GM13976 (cell line): Measurements from ENCODE around the gene NEGR1.

ENCODE experiments used
- DNase-seq: peaks from one replicate; pipeline ENCODE4 v3.0.0; 2012; ENCODE audit warnings: low spot score
- CTCF ChIP-seq: IDR thresholded peaks from 2 replicates; pipeline ENCODE4 v1.5.1; 2012; ENCODE audit warnings: borderline replicate concordance, mild to moderate bottlenecking; ENCODE audit not compliant: insufficient read depth; ENCODE audit errors: extremely low read depth, missing control alignments, control extremely low read depth
- in situ Hi-C: fragments of 300-500 bp; cut with MboI; formaldehyde crosslinking; loops from one replicate; pipeline ENCODE4 v1.12.0; 2022; ENCODE audit warnings: low sequenced_read_pairs, mixed read lengths, inconsistent platforms; ENCODE audit not compliant: unreplicated experiment

NEGR1 gene

GRCh38 chr1:71657891-71658679 is 624.3 kb downstream of the NEGR1 start:
- no peak for TF ChIP-seq CTCF
- in situ Hi-C loops = no loop called here
- no peak for DNase-seq

- TF ChIP-seq CTCF = no peak
- DNase-seq = no peak
- in situ Hi-C loops = no loop called here
These were observed 625.4 kb downstream of the NEGR1 start for GRCh38 chr1:71656902-71657301.

DNA sequence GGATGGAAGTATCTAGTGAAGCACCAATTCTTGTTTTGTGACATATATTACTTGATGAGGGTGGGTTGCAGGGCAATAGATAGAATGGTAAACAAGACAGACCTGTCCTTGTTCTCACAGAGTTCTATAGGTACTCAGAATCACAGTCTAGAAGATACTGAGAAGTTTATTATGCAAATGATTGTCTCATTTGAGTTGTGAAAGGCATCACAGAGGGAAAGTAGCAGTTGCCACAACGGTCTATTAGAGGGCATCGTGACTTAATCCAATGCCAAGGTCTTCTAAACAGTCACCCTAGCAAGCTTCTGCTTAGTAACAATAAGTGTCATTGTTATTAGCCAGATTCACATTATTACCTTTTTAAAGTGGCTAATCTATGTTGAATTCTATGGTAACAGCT is 626.7 kb downstream of the NEGR1 start:
- no peak for DNase-seq
- no peak for TF ChIP-seq CTCF
- in situ Hi-C loops = no loop called here

GRCh38 chr1:71653952-71654351 is 628.4 kb downstream of the NEGR1 start:
- no peak for DNase-seq
- no peak for TF ChIP-seq CTCF
- in situ Hi-C loops = no loop called here

DNA sequence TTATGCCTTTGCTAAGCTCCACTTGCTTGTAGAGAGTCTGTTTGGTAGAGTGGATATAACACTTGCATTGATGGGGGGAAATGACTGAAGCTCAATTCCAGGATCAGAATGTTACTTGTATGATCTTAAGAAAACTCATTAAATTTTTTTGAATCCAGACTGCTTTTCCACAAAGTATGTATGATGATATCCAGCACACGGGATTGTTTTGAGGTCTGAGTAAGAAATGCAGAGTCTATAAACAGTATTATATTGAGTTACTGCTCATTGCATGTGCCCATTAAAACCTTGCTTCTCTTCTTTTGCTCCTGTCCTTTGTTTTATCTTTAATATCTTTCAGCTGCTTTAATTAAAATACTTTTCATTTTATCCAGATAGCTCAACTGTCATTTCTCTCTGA is 631.1 kb downstream of the NEGR1 start:
- in situ Hi-C loops = no loop called here
- no peak for DNase-seq
- no peak for TF ChIP-seq CTCF

- in situ Hi-C loops = no loop called here
- DNase-seq = no peak
- TF ChIP-seq CTCF = no peak
These were observed 632.2 kb downstream of the NEGR1 start for GRCh38 chr1:71650119-71650518.

DNA sequence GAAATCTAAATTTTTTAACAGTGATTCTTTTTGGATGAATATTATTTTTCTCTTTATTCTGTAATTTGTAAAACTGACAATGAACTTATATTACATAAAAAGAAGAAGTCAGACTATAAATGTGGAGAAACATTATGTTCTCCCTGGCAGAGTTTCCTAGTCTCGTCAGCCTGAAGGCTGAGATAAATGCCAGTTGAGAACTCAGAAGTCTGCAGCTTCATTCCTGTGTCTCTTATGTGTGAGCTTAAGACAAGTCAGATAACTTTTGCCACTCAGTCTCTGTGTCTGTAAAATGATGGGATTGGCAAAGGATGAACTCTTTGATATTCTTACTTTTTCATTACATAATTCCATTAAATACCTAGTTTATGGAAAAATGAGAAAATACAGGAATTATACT is 632.7 kb downstream of the NEGR1 start:
- TF ChIP-seq CTCF = no peak
- DNase-seq = no peak
- in situ Hi-C loops = no loop called here
